Heart left ventricle (tissue), 13 donors: ENCODE data around the gene TANGO2.

Experiments used
- POLR2A ChIP-seq, 2 donors: fragments of 450-650 bp; IDR thresholded peaks; one replicate each; pipeline ENCODE4 v1.6.1; 2017; ENCODE audit warnings: antibody characterized with exemption in 2 of 2, mild to moderate bottlenecking in 2 of 2, moderate library complexity in 2 of 2
- TF ChIP-seq, protein P1 (sequence below), 12 donors: fragments of 200-600 bp; sonication (generic) in 4 of 12; IDR thresholded peaks; one replicate each; pipeline versions ENCODE4 v1.5.0 to v1.8.0; 2018 to 2022; ENCODE audit warnings: antibody characterized with exemption in 12 of 12, mild to moderate bottlenecking in 5 of 12
- donor health status: ischemic (EF 13 %, LVEDD 7.1; RV severe dilation, severe dysfunction).
- donor health status: DM: no; HTN: yes; CAD: no.
- donor health status: DM: no; HTN: no; CAD: no.
- donor health status: ischemic (EF 25% LVEDD 6.9; RV normal size, moderate dysfunction).
- donor health status: ischemic (EF 25% LVEDD 5.7; RV mildly dilated, moderate dysfunction).
- donor health status: ischemic (EF 35%, LVEDD 5.7; RV mildly dilated, moderate dysfunction).
- donor health status: nonischemic (EF 11% LVEDD 7.7; RV severe dilation, severe dysfunction).
- donor health status: DM: yes; HTN: yes; CAD: no.
- donor health status: PGD.
- donor health status: ischemic (EF 29% LVEDD 5.4; RV normal size, mild dysfunction).
- donor health status: nonischemic (EF 23%, LVEDD 6.1; RV moderate dilation, normal function).

DNA sequence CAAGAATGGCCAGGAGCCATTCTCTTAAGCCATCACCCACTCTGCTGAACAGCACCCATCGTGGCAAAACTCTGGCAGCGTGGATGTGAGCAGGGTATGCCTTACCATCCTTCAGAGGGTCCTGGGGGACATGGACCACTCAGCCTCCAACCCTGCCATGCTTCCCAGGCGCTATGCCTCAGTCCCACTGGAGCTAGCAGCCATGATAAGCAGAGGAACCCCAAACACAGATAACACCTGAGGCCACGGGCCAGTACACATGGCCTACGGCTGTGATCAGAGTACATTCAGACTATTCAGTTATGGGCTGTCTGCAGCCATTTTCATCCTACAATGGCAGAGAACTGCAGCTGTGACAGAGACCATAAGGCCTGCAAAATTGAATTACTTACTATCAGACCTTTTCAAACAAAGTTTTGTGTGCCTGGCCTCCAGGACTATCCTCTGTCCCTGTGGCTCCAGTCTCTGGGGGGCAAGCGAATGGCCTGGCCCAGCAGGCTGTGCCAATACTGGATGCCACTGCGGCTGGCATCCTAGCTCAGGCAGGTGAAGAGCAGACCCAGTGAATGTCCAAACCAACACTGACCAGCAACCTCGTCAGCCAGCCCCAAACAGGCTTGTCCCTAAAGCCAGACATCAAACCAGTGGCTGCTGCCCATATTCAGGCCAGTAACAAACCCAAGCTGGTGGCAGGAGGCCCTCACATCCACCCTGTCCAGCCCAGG lies 11.2 kb upstream of the TANGO2 start:
- TF ChIP-seq POLR2A (IDR thresholded peaks at IDR 0.05): no peak
- TF ChIP-seq, protein P1, sequence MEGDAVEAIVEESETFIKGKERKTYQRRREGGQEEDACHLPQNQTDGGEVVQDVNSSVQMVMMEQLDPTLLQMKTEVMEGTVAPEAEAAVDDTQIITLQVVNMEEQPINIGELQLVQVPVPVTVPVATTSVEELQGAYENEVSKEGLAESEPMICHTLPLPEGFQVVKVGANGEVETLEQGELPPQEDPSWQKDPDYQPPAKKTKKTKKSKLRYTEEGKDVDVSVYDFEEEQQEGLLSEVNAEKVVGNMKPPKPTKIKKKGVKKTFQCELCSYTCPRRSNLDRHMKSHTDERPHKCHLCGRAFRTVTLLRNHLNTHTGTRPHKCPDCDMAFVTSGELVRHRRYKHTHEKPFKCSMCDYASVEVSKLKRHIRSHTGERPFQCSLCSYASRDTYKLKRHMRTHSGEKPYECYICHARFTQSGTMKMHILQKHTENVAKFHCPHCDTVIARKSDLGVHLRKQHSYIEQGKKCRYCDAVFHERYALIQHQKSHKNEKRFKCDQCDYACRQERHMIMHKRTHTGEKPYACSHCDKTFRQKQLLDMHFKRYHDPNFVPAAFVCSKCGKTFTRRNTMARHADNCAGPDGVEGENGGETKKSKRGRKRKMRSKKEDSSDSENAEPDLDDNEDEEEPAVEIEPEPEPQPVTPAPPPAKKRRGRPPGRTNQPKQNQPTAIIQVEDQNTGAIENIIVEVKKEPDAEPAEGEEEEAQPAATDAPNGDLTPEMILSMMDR (IDR thresholded peaks at IDR 0.05): no peak
